Fibroblast of pulmonary artery (primary cell): ENCODE data around the gene ZP4.
"Not testable (repeated sequence)": the region's sequence is repeated elsewhere in the genome, so short reads cannot be mapped to it uniquely, and the experiment has no call there.

Source experiments
- DNase-seq: peaks from one replicate; pipeline ENCODE4 v3.0.0-alpha.2; 2010; ENCODE audit warnings: low read depth
- H3K4me3 ChIP-seq: replicated peaks from 2 replicates; pipeline ENCODE4 v1.5.1; 2011; ENCODE audit warnings: low read depth, mild to moderate bottlenecking, control low read depth, low read length, moderate library complexity
- CTCF ChIP-seq: IDR thresholded peaks from 2 replicates; pipeline ENCODE4 v1.5.1; 2011; ENCODE audit warnings: mild to moderate bottlenecking, control low read depth, low read length, inconsistent platforms; ENCODE audit errors: missing control alignments

The ZP4 gene

GRCh38 chr1:237857455-237857854, 33.3 kb downstream of the ZP4 start:
- no peak overlapping the region for H3K4me3 ChIP-seq
- no peak for DNase-seq
- no peak for TF ChIP-seq CTCF

- H3K4me3 ChIP-seq = no peak overlapping the region
- no peak for TF ChIP-seq CTCF
- DNase-seq = no peak
Measured at GRCh38 chr1:237852342-237852741, 38.4 kb downstream of the ZP4 start.

GRCh38 chr1:237851210-237851845, 39.4 kb downstream of the ZP4 start:
- DNase-seq = peak; percentile 38
- TF ChIP-seq CTCF = peak; percentile 43
- H3K4me3 ChIP-seq = no peak overlapping the region

- DNase-seq = not testable (repeated sequence)
Measured at GRCh38 chr1:237843516-237843915, 47.2 kb downstream of the ZP4 start.

GRCh38 chr1:237841485-237841884, 49.2 kb downstream of the ZP4 start:
- no peak for TF ChIP-seq CTCF
- DNase-seq = no peak
- no peak overlapping the region for H3K4me3 ChIP-seq

More at GRCh38 chr1:237843516-237843915, 47.2 kb downstream of the ZP4 start:
- H3K4me3 ChIP-seq = not testable (repeated sequence)

GRCh38 chr1:237838904-237839534, 51.7 kb downstream of the ZP4 start:
- DNase-seq = no peak
- TF ChIP-seq CTCF = no peak
- no peak overlapping the region for H3K4me3 ChIP-seq

- H3K4me3 ChIP-seq = no peak overlapping the region
- no peak for TF ChIP-seq CTCF
Measured at GRCh38 chr1:237838320-237838719, 52.4 kb downstream of the ZP4 start.

More at GRCh38 chr1:237838320-237838719, 52.4 kb downstream of the ZP4 start:
- no peak for DNase-seq
